ENCODE data around the gene RUVBL2.

Gene RUVBL2

DNA sequence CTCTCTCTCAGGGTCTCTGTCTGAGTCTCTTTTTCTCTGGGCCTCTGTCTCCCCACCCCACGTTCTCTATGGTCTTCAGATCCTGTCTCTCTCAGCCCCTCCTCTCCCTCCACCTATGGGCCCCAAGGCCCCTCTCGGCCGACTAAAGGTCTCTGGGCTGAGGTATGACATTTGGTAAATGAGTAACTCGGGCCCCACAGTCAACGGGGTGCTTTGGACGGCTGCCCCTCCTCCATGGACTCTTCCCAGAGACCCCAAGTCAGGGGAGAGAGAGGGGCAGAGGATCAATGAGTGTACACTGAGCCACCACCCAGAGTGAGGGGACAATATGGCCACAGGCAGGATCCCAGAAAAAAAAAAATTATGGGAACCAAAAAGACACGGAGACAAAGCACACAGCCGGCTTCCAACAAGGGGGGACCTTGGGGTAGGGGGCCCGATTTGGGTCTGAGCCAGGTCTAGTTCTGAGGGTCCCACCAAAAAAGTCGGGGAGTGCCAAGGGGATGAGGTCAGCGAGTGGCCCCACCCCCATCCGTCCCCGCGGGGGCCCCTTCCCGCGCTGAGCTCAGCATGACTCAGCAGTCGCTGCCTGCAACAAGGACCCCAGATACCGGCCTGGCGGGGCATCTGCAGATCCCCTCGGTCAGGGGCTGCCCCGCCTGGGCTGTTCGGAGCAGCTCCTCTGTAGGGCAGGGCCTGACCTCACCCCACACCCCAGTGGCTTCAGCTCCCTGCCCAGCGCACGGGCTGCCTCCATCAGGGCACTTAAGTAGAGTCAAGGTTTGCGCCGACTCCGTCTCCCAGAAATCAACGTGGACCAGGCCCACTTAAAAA, 30.1 kb upstream of the RUVBL2 start:
- FAIRE-seq (peak; percentile 93), DNase-seq (ENCODE audit: insufficient read length, low spot score) (peak; percentile 50)

DNA sequence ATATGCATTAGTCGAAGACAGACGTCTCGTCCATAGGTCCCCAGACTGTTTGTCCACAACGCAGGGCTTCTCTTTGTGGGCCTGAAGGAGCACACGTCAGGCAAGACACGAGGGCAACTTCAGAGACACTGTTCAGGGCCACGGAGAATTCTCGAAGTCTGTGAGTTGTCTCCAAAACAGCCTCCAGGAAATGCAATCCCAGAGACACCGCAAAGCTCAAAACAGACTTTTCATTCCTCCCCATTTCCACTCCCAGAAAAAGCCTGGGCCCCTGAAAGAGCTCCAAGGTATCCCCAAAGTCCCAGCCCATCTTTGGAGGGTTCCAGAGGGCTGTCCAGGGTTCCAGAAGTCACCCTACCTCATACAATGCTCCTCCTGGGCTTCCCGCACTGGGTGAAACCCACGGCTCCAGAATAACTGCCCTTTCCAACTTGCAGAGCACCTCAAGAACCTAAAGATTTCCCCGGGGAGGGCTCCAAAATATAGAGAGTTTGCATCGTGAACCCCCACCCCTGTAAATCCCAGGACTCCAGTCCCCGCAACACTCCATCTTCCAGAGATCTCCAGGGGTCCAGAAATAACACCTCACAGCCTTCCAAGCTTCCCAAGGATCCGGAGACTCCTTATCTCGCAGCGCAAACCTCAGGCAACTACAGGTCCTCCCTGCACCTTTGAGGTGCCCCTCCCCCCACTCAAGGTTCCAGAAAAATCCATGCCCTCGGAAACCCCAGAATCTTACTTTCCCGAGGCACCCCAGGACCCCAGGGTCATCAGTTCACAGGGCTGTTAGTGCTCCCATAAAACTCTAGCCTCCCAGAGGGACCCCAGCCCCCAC, 29.3 kb upstream of the RUVBL2 start:
- FAIRE-seq, result no peak
- DNase-seq (ENCODE audit: insufficient read length, low spot score), result no peak

GRCh38 chr19:48965040-48965805, 28.5 kb upstream of the RUVBL2 start, which contains the start of gene FTL:
Gene FTL (plus strand): TSS chr19:48965309. CDS start chr19:48965508, 199 bp downstream.
- FAIRE-seq (peak; percentile 97), DNase-seq (ENCODE audit: insufficient read length, low spot score) (peak; percentile 82)

DNA sequence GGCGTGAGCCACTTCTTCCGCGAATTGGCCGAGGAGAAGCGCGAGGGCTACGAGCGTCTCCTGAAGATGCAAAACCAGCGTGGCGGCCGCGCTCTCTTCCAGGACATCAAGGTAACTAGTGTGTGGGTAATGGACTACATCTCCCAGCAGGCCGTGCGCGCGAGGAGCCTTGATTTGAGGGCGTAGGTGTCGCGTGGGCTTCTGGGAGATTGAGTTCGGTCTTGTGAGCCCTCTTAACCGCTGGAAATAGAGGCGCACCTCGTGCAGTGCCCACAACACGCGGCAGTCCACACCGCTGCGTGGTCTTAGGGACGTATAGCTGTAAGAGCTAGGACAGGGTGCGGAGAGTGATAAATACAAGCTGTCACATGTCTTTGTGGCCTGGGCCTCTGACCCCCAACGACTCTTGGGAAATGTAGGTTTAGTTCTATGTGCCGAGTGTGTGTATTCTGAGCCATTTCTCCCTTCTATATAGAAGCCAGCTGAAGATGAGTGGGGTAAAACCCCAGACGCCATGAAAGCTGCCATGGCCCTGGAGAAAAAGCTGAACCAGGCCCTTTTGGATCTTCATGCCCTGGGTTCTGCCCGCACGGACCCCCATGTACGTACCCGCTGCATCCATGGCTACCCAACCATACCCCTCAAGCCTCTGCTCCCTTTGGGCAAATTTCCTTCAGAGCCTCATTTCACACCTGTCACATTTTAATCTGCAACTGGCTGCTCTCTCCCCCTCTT, 27.7 kb upstream of the RUVBL2 start:
- FAIRE-seq (no peak), DNase-seq (ENCODE audit: insufficient read length, low spot score) (peak; percentile 44)

DNA sequence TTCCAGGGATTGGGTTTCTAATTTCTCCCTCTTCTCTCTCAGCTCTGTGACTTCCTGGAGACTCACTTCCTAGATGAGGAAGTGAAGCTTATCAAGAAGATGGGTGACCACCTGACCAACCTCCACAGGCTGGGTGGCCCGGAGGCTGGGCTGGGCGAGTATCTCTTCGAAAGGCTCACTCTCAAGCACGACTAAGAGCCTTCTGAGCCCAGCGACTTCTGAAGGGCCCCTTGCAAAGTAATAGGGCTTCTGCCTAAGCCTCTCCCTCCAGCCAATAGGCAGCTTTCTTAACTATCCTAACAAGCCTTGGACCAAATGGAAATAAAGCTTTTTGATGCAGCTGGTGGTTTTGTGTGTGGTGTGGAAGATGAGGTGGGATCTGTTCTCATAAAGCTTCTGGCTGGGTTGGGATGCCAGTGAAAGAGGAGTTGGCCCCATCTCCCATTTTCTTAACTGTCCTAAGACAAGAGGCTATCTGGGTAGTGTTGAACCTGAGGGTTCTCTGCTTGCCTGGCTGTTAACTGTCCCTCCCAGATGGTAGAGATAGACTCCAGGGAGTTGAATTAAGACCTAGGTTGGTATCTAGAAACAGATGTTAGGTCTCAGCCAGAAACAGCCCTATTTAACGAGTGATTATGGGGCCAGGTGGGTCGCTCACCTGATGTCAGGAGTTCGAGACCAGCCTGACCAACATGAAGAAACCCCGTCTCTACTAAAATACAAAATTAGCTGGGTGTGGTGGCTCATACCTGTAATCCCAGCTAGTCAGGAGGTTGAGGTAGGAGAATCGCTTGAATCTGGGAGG, 26.9 kb upstream of the RUVBL2 start:
- DNase-seq (ENCODE audit: insufficient read length, low spot score) (no peak), FAIRE-seq (peak; percentile 60)

DNA sequence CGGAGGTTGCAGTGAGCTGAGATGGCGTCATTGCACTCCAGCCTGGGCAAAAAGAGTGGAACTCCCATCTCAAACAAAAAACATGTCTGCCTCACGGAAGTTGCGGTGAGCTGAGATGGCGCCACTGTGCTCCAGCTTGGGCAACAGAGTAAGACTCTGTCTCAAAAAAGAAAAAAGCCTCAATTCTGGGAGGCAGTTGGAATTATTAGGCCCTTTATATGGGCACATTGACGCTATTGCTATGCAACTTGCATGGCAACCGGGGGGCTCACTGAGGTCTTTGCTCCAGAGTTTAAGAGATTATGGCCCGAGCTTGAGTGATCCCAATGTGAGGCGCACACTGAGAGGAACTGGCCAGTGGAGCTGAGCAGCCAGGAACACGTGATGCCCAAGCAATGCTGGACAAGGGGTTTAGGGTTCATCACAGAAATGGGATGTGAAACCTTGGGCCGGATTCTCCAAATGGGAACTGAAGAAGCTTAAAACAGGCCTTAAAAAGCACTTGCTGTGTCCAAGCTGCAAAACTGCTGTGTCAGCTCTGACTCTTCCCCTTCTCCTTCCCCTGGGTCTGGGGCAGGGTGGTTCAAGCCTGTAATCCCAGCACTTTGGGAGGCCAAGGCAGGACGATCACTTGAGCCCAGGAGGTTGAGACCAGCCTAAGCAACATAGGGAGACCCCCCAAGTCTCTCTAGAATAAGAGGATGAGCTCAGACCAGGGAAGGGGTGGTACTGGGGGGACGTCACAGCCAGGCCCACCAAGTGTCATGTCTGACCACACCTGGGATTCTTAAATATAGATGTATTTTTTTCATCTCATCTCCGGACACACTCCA, 26.1 kb upstream of the RUVBL2 start:
- peak; percentile 64 for FAIRE-seq
- DNase-seq (ENCODE audit: insufficient read length, low spot score), result no peak

- FAIRE-seq, result no peak
- no peak for DNase-seq (ENCODE audit: insufficient read length, low spot score)
Observed at GRCh38 chr19:48968179-48968661, 25.5 kb upstream of the RUVBL2 start.

- DNase-seq (ENCODE audit: insufficient read length, low spot score) (no peak), FAIRE-seq (no peak)
Observed at GRCh38 chr19:48968813-48969218, 24.9 kb upstream of the RUVBL2 start.

GRCh38 chr19:48969276-48970138, 24.2 kb upstream of the RUVBL2 start:
- DNase-seq (ENCODE audit: insufficient read length, low spot score) (no peak), FAIRE-seq (no peak)

DNA sequence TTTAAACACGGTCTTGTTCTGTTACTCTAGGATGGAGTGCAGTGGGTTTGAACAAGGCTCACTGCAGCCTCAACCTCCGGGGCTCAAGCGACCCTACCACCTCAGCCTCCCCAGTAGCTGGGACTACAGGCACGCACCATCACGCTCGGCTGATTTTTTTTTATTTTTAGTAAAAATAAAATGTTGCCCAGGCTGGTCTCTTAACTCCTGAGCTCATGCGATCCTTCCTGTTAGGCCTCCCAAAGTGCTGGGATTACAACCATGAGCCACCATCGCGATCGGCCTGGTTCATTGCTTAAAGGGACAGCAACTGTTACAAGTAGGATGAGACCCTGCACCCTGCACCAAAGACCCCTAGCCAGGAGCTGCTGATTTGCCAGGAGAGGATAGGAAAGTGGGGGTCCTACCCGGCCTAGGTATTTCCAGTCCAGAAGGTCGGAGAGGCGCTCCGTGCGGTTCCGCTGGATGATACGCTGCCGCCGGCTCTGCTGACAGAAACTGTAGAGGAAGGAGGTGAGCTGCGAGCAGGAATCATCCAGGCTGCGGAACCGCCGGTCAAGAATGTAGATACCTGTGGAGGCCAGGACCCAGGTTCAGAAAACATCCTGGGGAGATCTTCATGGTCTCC, 23.4 kb upstream of the RUVBL2 start:
- DNase-seq (ENCODE audit: insufficient read length, low spot score), result no peak
- FAIRE-seq, result no peak

GRCh38 chr19:48970923-48971395, 22.7 kb upstream of the RUVBL2 start:
- FAIRE-seq (peak; percentile 94), DNase-seq (ENCODE audit: insufficient read length, low spot score) (no peak)

- FAIRE-seq (peak; percentile 65), DNase-seq (ENCODE audit: insufficient read length, low spot score) (no peak)
Observed at GRCh38 chr19:48975947-48976847, 17.5 kb upstream of the RUVBL2 start.

DNA sequence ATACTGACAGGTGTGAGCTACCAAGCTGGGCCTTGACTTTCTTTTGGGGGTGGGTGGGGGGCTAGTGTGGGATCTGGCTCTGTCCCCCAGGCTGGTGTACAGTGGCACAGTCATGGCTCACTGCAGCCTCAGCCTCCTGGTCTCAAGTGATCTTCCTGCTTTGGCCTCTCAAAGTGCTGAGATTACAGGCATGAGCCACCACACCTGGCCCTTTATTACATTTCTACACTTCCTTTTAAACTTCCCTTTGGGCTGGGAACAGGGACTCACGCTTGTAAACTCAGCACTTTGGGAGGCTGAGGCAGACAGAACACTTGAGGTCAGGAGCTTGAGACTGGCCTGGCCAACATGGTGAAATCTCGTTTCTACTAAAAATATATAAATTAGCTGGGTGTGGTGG, 16.6 kb upstream of the RUVBL2 start:
- DNase-seq (ENCODE audit: insufficient read length, low spot score), result no peak
- no peak for FAIRE-seq

DNA sequence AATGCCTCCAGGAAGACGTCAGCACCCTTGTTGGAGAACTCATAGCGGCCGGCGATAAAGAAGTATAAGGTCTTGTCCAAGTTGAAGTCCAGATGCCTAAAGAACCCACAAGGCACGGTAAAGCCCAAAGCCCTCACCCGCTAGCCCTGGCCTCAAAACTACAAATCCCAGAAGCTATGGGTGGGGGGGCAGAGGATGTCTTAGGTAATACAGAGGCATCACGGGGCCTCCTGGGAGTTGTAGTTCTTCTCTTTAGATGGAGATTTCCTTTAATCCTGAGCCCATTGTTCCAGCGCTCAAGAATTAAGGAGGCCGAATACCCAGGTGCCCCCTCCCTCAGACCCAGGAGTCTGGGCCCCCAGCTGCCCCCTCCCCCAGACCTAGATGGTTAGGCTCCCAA, 11.4 kb upstream of the RUVBL2 start:
- FAIRE-seq (no peak), DNase-seq (ENCODE audit: insufficient read length, low spot score) (no peak)

DNA sequence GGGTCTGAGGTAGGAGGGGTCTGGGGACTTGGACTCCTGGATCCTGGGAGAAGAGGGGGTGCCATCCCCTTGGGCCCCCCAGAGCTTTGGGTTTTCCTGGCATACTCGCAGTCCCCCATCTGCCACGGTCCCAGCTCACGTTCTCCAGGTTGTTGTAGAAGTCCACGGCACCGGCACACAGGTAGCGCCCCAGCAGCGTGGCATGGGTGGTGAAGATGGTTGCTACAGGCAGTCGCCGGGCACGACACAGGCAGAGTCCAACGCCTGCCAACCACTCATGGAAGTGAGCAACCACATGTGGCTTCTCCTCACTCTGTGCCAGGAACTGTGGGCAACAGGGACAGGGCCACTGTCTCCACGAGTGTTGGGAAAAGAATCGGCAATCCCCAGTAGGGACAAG, 8.0 kb upstream of the RUVBL2 start:
- no peak for FAIRE-seq

DNA sequence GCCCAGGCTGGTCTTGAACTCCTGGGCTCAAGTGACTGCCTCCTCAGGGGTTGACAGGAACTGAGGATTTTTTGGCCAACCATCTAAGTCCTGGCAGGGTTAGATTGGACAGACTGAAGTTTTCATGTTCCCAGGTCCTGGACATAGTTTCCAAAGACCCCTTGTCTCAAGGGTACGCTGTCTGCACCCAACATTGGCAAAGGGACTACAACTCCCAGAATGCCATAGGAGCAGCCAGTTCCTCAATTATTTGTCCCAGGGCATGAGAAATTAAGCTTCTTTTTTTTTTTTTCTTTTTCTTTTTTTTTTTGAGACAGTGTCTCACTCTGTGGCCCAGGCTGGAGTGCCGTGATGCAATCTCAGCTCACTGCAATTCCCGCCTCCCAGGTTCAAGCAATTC, 7.5 kb upstream of the RUVBL2 start:
- DNase-seq (ENCODE audit: insufficient read length, low spot score) (no peak), FAIRE-seq (no peak)

More for the DNA sequence above, 8.0 kb upstream of the RUVBL2 start:
- no peak for DNase-seq (ENCODE audit: insufficient read length, low spot score)
